NCI-H69 (cell line): ENCODE results near the gene BNC1.

Experiments used
- DNase-seq: peaks from one replicate; lab custom pipeline; 2025; lab: John Stamatoyannopoulos, UW

Gene BNC1

GRCh38 chr15:83284559-83285283, at the start of gene BNC1:
Gene BNC1, minus strand, starts transcription at chr15:83284664. Its CDS starts 36 bp downstream, at chr15:83284628.
- DNase-seq: peak; percentile 3

GRCh38 chr15:83327041-83327440, 42.6 kb upstream of the BNC1 start:
- no peak for DNase-seq

- DNase-seq: no peak
Observed at GRCh38 chr15:83324799-83325198, 40.3 kb upstream of the BNC1 start.

GRCh38 chr15:83323296-83323711, 38.8 kb upstream of the BNC1 start:
- DNase-seq: no peak

- no peak for DNase-seq
Observed at GRCh38 chr15:83322691-83323090, 38.2 kb upstream of the BNC1 start.

- no peak for DNase-seq
Observed at GRCh38 chr15:83322061-83322460, 37.6 kb upstream of the BNC1 start.

- DNase-seq: no peak
Observed at GRCh38 chr15:83320844-83321243, 36.4 kb upstream of the BNC1 start.

GRCh38 chr15:83320404-83320803, 35.9 kb upstream of the BNC1 start:
- DNase-seq: no peak

- no peak for DNase-seq
Observed at GRCh38 chr15:83319771-83320170, 35.3 kb upstream of the BNC1 start.

- DNase-seq: no peak
Observed at GRCh38 chr15:83318861-83319415, 34.5 kb upstream of the BNC1 start.

- no peak for DNase-seq
Observed at GRCh38 chr15:83318036-83318435, 33.6 kb upstream of the BNC1 start.

GRCh38 chr15:83312071-83312470, 27.6 kb upstream of the BNC1 start:
- no peak for DNase-seq

- no peak for DNase-seq
Observed at GRCh38 chr15:83310521-83311456, 26.3 kb upstream of the BNC1 start.

- DNase-seq: no peak
Observed at GRCh38 chr15:83308671-83309070, 24.2 kb upstream of the BNC1 start.

- DNase-seq: no peak
Observed at GRCh38 chr15:83306561-83306960, 22.1 kb upstream of the BNC1 start.

GRCh38 chr15:83305704-83306291, 21.3 kb upstream of the BNC1 start:
- no peak for DNase-seq

GRCh38 chr15:83304861-83305703, 20.6 kb upstream of the BNC1 start:
- no peak for DNase-seq

GRCh38 chr15:83303535-83303934, 19.1 kb upstream of the BNC1 start:
- no peak for DNase-seq

GRCh38 chr15:83300826-83301225, 16.4 kb upstream of the BNC1 start:
- no peak for DNase-seq

- peak; percentile 3 for DNase-seq
Observed at GRCh38 chr15:83299462-83299861, 15.0 kb upstream of the BNC1 start.

GRCh38 chr15:83295417-83295816, 11.0 kb upstream of the BNC1 start:
- no peak for DNase-seq
